SK-N-SH treated with all-trans-retinoic acid at 6 μM for 48 hours (cell line): ENCODE data around the gene CYP4X1.
"Not testable (repeated sequence)": the region's sequence is repeated elsewhere in the genome, so short reads cannot be mapped to it uniquely, and the experiment has no call there.

Source experiments
- ARNTL ChIP-seq: fragments of 450-650 bp; formaldehyde crosslinking; IDR thresholded peaks from 2 replicates; pipeline ENCODE4 v1.5.0; 2020; ENCODE audit warnings: low read depth, mild to moderate bottlenecking, moderate library complexity, borderline replicate concordance
- BACH2 ChIP-seq: fragments of 250-450 bp; sonication (Bioruptor Pico); IDR thresholded peaks from 2 replicates; pipeline ENCODE4 v1.9.0; 2021; ENCODE audit warnings: mild to moderate bottlenecking, borderline replicate concordance
- CSDC2 ChIP-seq: fragments of 250-450 bp; sonication (Bioruptor Pico); IDR thresholded peaks from 2 replicates; pipeline ENCODE4 v1.5.0; 2020; ENCODE audit warnings: mild to moderate bottlenecking, moderate library complexity
- ESRRG ChIP-seq: fragments of 250-450 bp; sonication (Bioruptor Pico); IDR thresholded peaks from 2 replicates; pipeline ENCODE4 v1.6.1; 2021; ENCODE audit warnings: mild to moderate bottlenecking
- OSR1 ChIP-seq: fragments of 250-450 bp; sonication (Bioruptor Pico); IDR thresholded peaks from 2 replicates; pipeline ENCODE4 v1.8.0; 2022; ENCODE audit warnings: moderate library complexity, mild to moderate bottlenecking, inconsistent platforms
- PPARA ChIP-seq: fragments of 250-450 bp; sonication (Bioruptor Pico); IDR thresholded peaks from 2 replicates; pipeline ENCODE4 v1.5.0; 2020; ENCODE audit warnings: mild to moderate bottlenecking, borderline replicate concordance
- TF ChIP-seq, protein P1 (sequence below): fragments of 250-450 bp; sonication (Bioruptor Pico); IDR thresholded peaks from 2 replicates; pipeline ENCODE4 v1.8.0; 2020; ENCODE audit warnings: mild to moderate bottlenecking, moderate library complexity, borderline replicate concordance

DNA sequence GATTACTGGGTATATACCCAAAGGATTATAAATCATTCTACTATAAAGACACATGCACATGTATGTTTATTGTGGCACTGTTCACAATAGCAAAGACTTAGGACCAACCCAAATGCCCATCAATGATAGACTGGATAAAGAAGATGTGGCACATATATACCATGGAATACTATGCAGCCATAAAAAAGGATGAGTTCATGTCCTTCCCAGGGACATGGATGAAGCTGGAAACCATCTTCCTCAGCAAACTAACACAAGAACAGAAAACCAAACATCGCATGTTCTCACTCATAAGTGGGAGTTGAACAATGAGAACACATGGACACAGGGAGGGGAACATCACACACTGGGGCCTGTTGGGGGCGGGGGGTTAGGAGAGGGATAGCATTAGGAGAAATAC is 32.9 kb upstream of the CYP4X1 start:
- not testable (repeated sequence) for TF ChIP-seq OSR1 (CRISPR knock-in tag); BACH2 (CRISPR knock-in tag); ARNTL (CRISPR knock-in tag); CSDC2 (CRISPR knock-in tag); ESRRG (CRISPR knock-in tag); PPARA
- TF ChIP-seq, protein P1, sequence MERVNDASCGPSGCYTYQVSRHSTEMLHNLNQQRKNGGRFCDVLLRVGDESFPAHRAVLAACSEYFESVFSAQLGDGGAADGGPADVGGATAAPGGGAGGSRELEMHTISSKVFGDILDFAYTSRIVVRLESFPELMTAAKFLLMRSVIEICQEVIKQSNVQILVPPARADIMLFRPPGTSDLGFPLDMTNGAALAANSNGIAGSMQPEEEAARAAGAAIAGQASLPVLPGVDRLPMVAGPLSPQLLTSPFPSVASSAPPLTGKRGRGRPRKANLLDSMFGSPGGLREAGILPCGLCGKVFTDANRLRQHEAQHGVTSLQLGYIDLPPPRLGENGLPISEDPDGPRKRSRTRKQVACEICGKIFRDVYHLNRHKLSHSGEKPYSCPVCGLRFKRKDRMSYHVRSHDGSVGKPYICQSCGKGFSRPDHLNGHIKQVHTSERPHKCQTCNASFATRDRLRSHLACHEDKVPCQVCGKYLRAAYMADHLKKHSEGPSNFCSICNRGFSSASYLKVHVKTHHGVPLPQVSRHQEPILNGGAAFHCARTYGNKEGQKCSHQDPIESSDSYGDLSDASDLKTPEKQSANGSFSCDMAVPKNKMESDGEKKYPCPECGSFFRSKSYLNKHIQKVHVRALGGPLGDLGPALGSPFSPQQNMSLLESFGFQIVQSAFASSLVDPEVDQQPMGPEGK (CRISPR knock-in tag): not testable (repeated sequence)
